ENCODE measurements around the gene STIM1.

The STIM1 gene
- long read RNA-seq, full-length matches to known transcripts: 88 of 112 reads
- long read RNA-seq, partial matches to known transcripts: 8 of 112 reads
- long read RNA-seq, other reads (novel, unspliced or antisense): 16 of 112 reads

- DNase-seq (ENCODE audit: low read depth in 1 of 2, low spot score in 1 of 2): peak; percentile 86 to 96
- TF ChIP-seq POLR2AphosphoS5 (IDR thresholded peaks at IDR 0.05; ENCODE audit: low read depth) (0 out of 2 replicates have a peak, but pooled peaks have one; percentile 17), CTCF (IDR thresholded peaks at IDR 0.05; ENCODE audit: insufficient read depth, low read length) (peak; percentile 85), REST (IDR thresholded peaks at IDR 0.05; ENCODE audit: insufficient replicate concordance, low read depth) (peak; percentile 19), GABPA (IDR thresholded peaks at IDR 0.05; ENCODE audit: low read depth) (no peak)
- Histone ChIP-seq H3K27ac (replicated peaks) (peak within 1 kb of the TSS; percentile 90), H3K4me3 (replicated peaks; ENCODE audit: insufficient read depth, low read length) (peak within 1 kb of the TSS; percentile 87), H3K27me3 (ENCODE audit: insufficient read depth, poor library complexity, severe bottlenecking) (no peaks in the 10 kb centered on the region)
Measured at GRCh38 chr11:3854977-3855807, at the start of gene STIM1. STIM1 (plus strand) TSS chr11:3855664; CDS start chr11:3856271, 607 bp downstream.

GRCh38 chr11:3807909-3808860 is 47.3 kb upstream of the STIM1 start, which contains the start of gene PGAP2:
PGAP2 (plus strand) TSS chr11:3808560; CDS start chr11:3811260, 2,700 bp downstream.
- H3K27ac ChIP-seq (replicated peaks): peak within 1 kb of the TSS; percentile 69
- TF ChIP-seq CTCF (IDR thresholded peaks at IDR 0.05; ENCODE audit: insufficient read depth, low read length): peak; percentile 95
- TF ChIP-seq REST (IDR thresholded peaks at IDR 0.05; ENCODE audit: insufficient replicate concordance, low read depth): no peak
- TF ChIP-seq POLR2AphosphoS5 (IDR thresholded peaks at IDR 0.05; ENCODE audit: low read depth): no peak
- peak; percentile 24; the same call in 1 of the 2 replicates for TF ChIP-seq SPI1 (IDR thresholded peaks at IDR 0.05; ENCODE audit: borderline replicate concordance, low read depth)
- no peak for TF ChIP-seq GABPA (IDR thresholded peaks at IDR 0.05; ENCODE audit: low read depth)
- DNase-seq (ENCODE audit: low read depth in 1 of 2, low spot score in 1 of 2): peak; percentile 70 to 77
- peak within 1 kb of the TSS; percentile 82 for H3K4me3 ChIP-seq (replicated peaks; ENCODE audit: insufficient read depth, low read length)
- H3K27me3 ChIP-seq (ENCODE audit: insufficient read depth, poor library complexity, severe bottlenecking): no peaks in the 10 kb centered on the region

GRCh38 chr11:3808861-3809623 is 46.4 kb upstream of the STIM1 start:
- peak overlapping the region; percentile 69 for H3K27ac ChIP-seq (replicated peaks)
- peak overlapping the region; percentile 82 for H3K4me3 ChIP-seq (replicated peaks; ENCODE audit: insufficient read depth, low read length)
- TF ChIP-seq CTCF (IDR thresholded peaks at IDR 0.05; ENCODE audit: insufficient read depth, low read length) (peak; percentile 46), REST (IDR thresholded peaks at IDR 0.05; ENCODE audit: insufficient replicate concordance, low read depth) (no peak)
- no peaks in the 10 kb centered on the region for H3K27me3 ChIP-seq (ENCODE audit: insufficient read depth, poor library complexity, severe bottlenecking)
- peak; percentile 65 to 80 for DNase-seq (ENCODE audit: low read depth in 1 of 2, low spot score in 1 of 2)

All from HL-60 (cell line).